GM21825 (cell line): ENCODE data around the gene MRPL12.
"Not testable (repeated sequence)": the region's sequence is repeated elsewhere in the genome, so short reads cannot be mapped to it uniquely, and the experiment has no call there.

Experiments used
- ATAC-seq: cut with Tn5 transposase; IDR thresholded peaks from one replicate; pipeline ENCODE4 v1.9.1; 2021; ENCODE audit warnings: mild to moderate bottlenecking, moderate library complexity; ENCODE audit not compliant: unreplicated experiment

The MRPL12 gene

DNA sequence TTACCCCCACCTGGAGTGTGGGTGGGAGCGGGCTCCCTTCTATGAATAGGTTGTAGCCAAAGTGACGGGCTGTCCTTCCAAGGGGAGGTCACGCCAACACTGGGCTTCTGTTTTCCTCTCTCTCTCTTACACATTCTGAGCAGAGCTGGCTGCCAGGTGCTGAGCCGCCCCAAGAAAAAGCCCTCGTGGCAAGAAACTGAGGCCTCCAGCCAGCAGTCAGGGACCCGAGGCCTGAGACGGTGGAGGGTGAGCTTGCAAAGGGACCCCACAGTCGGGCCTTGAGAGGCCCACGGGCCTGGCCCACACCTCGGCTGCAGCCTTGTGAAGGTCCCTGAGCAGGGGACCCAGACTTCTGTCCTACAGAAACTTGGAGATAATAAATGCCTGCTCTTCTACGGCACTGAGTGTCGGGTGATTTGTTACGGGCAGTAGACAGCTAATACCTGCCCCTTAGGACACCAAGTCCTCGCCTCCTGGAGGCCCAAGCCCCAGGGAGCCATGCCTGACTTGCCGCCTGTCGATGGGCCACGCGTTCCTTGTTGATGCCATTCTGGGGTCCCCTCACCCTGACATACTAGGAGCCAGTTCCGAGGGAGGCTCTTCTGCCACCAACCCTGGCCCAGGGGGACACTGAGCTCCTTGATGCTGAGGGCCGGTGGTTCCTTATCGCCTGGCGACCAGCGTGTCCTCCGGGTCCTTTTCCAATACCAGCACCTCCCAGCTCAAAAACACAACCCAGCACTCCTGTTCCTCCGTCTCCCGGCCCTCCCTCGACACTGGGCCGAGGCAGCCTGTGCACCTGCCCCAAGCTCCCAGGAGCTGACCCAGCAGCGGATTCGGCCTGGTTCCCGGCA is 35.0 kb downstream of the MRPL12 start:
- no peak for ATAC-seq

DNA sequence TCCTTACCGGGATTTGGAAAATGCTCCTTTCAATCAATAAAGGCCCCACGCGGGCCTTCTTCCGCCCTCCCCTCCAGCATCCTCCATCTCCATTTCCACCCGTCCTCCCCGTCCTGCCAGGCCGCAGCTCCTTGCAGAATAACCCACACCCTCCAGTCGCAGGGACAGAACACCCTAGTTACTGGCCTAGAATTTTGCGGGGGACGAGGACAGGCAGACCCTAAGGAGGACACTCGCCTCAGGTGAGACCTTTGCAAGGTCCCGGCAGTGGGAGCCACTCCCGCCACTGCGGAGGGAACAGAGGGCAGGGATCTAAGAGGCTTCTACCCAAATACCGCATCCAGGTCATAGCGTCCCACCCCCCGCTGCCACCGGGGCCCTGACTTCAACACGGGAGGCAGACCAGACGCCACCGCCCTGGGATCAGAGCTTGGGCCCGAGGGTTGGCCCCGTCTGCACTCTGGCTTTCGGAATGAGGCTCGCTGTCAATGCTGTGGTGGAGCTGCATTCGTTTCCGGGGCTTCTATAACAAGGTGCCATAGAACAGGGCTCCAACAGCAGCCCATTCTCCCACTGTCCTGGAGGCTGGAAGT is 35.7 kb downstream of the MRPL12 start:
- no peak for ATAC-seq

DNA sequence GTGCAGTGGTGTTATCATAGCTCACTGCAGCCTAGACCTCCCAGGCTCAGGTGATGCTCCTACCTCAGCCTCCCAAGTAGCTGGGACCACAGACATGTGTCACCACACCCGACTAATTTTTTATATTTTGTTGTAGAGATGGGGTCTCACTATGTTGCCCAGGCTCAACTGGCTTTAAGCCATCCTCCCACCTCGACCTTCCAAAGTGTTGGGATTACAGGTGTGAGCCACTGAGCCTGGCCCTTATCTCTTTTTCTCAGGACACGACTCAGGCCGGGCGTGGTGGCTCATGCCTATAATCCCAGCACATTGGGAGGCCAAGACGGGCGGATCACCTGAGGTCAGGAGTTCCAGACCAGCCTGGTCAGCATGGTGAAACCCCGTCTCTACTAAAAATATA is 36.4 kb downstream of the MRPL12 start:
- ATAC-seq, result not testable (repeated sequence)

GRCh38 chr17:81740395-81740961 is 37.3 kb downstream of the MRPL12 start:
- no peak for ATAC-seq

DNA sequence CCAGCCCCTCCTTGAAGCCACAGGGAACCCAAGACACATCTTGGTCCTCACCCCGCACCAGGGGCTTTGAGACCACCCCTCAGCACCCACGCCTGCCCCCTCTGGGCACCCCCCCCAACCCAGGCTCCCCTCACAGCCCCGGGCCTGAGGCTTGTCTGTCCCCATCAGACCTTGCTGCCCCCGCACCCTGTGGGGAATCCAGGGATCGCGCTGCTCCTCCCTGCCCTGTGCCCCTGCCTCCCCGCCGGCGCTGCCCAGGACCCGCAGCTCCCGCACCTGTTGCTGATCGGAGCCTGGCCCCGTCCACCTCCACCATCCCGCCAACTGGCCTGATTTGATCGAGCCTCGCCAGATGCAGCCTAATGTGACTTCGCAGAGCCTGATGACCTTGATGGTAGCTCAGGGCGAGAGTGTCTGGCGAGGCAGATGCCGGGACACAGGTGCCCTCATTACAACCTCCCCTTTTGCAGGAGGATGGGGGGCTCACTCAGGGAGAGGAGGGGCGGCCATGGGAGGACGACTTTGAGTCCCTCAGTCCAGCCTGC is 38.0 kb downstream of the MRPL12 start:
- ATAC-seq, result no peak

- ATAC-seq, result no peak
Measured at GRCh38 chr17:81741594-81742452, 38.7 kb downstream of the MRPL12 start.
